HCT116 (cell line): ENCODE data around the gene ISCA2. TPM values are rescaled to one million over a fixed set of nuclear protein-coding genes. Genes with fewer than 3 reads are reported as not detected.
A peak's percentile ranks its signal among the peaks of the same experiment; 100 is the strongest.
"Not testable (repeated sequence)": the region's sequence is repeated elsewhere in the genome, so short reads cannot be mapped to it uniquely, and the experiment has no call there.

ENCODE experiments used
- ATAC-seq: fragments of 200-7000 bp; cut with Tn5 transposase; 2 replicates; pipeline ENCODE4 v1.9.1; 2020; ENCODE audit warnings: mild to moderate bottlenecking, moderate library complexity
- BruUV-seq: library from RNA; stranded (reverse); fragments of 400-500 nt; replicated peaks from 2 replicates; lab custom pipeline; 2021; lab: Mats Ljungman, UMichigan
- CTCF ChIA-PET: fragments of 300-600 bp; sonication (Branson Sonifier 250); formaldehyde crosslinking; loops from one replicate; lab custom pipeline; 2021; ENCODE audit warnings: antibody characterized with exemption; lab: Charles Lee
- POLR2A ChIA-PET: fragments of 300-600, 350-600 bp; sonication (Branson Sonifier 250); formaldehyde crosslinking; loops from one replicate; lab custom pipeline; 2021; ENCODE audit warnings: antibody characterized with exemption; lab: Charles Lee
- RAD21 ChIA-PET, 2 experiments: fragments of 300-600 bp; sonication (Branson Sonifier 250); formaldehyde crosslinking; loops; one replicate each; lab custom pipeline; 2023; ENCODE audit warnings: low total read pairs in 2 of 2; ENCODE audit not compliant: uncharacterized antibody in 2 of 2, unreplicated experiment in 2 of 2, low non-redundant PET in 1 of 2; lab: Charles Lee
- DNase-seq: peaks from one replicate; pipeline ENCODE4 v3.0.0-alpha.2; 2010; ENCODE audit warnings: low read depth, low spot score
- H2AFZ ChIP-seq: fragments of 200-600 bp; shearing (Covaris generic), sonication (generic); 2 replicates; pipeline ENCODE4 v1.6.1; 2017; ENCODE audit warnings: low read depth, mixed run types, mixed read lengths, antibody characterized with exemption, low read length; ENCODE audit not compliant: poor library complexity, severe bottlenecking
- H3K27ac ChIP-seq: 2 replicates; pipeline ENCODE4 v1.5.1; 2012; ENCODE audit warnings: low read depth, low read length
- H3K27me3 ChIP-seq: fragments of 200-600 bp; sonication (generic); 2 replicates; pipeline ENCODE4 v1.6.1; 2016; ENCODE audit warnings: mixed run types, low read length, mixed read lengths; ENCODE audit not compliant: insufficient read depth
- H3K36me3 ChIP-seq, 2 experiments: fragments of 200-500 bp in 1 of 2; fragments of 200-600 bp in 1 of 2; sonication (Bioruptor generic) in 1 of 2; sonication (generic) in 1 of 2; 2 replicates each; pipeline versions ENCODE4 v1.5.1 to v1.6.1; 2014 to 2016; ENCODE audit warnings: low read length in 2 of 2, inconsistent platforms in 1 of 2, mixed read lengths in 1 of 2, mixed run types in 1 of 2; ENCODE audit not compliant: insufficient read depth in 2 of 2, control insufficient read depth in 1 of 2
- H3K4me1 ChIP-seq, 2 experiments: fragments of 200-600 bp in 1 of 2; sonication (generic) in 1 of 2; 2 replicates each; pipeline versions ENCODE4 v1.5.1 to v1.6.1; 2012 to 2017; ENCODE audit warnings: low read length in 2 of 2, inconsistent platforms in 1 of 2, mild to moderate bottlenecking in 1 of 2, mixed read lengths in 1 of 2, mixed run types in 1 of 2, moderate library complexity in 1 of 2; ENCODE audit not compliant: insufficient read depth in 2 of 2, control insufficient read depth in 1 of 2
- H3K4me2 ChIP-seq: fragments of 200-600 bp; sonication (generic); 2 replicates; pipeline ENCODE4 v1.6.1; 2017; ENCODE audit warnings: mixed run types, low read length, mixed read lengths
- H3K4me3 ChIP-seq, 2 experiments: fragments of 200-600 bp in 1 of 2; sonication (generic) in 1 of 2; replicated peaks in 1 of 2; 2 replicates each; pipeline ENCODE4 v1.5.1; 2011 to 2016; ENCODE audit warnings: low read length in 2 of 2, control low read depth in 1 of 2, low read depth in 1 of 2, mild to moderate bottlenecking in 1 of 2, mixed read lengths in 1 of 2, mixed run types in 1 of 2
- H3K79me2 ChIP-seq: fragments of 200-600 bp; sonication (generic); 2 replicates; pipeline ENCODE4 v1.6.1; 2017; ENCODE audit warnings: mild to moderate bottlenecking, mixed run types, low read length, moderate library complexity, mixed read lengths; ENCODE audit not compliant: insufficient read depth
- H3K9ac ChIP-seq: fragments of 200-600 bp; sonication (generic); 2 replicates; pipeline ENCODE4 v1.6.1; 2016; ENCODE audit warnings: low read length, mixed read lengths
- H3K9me2 ChIP-seq: fragments of 200-600 bp; sonication (generic), shearing (Covaris generic); 2 replicates; pipeline ENCODE4 v1.6.1; 2017; ENCODE audit warnings: mixed run types, mild to moderate bottlenecking, moderate library complexity; ENCODE audit not compliant: insufficient read depth
- H3K9me3 ChIP-seq, 2 experiments: fragments of 200-500 bp in 1 of 2; fragments of 200-600 bp in 1 of 2; sonication (Bioruptor generic) in 1 of 2; sonication (generic) in 1 of 2; 2 replicates each; pipeline ENCODE4 v1.6.1; 2014 to 2017; ENCODE audit warnings: low read length in 2 of 2, mixed read lengths in 2 of 2, inconsistent platforms in 1 of 2, low read depth in 1 of 2, mild to moderate bottlenecking in 1 of 2, mixed run types in 1 of 2, moderate library complexity in 1 of 2; ENCODE audit not compliant: control insufficient read depth in 1 of 2, insufficient read depth in 1 of 2
- H4K20me1 ChIP-seq: fragments of 200-600 bp; sonication (generic), shearing (Covaris generic); 2 replicates; pipeline ENCODE4 v1.6.1; 2017; ENCODE audit warnings: mixed run types, mild to moderate bottlenecking, moderate library complexity; ENCODE audit not compliant: insufficient read depth
- CBX3 ChIP-seq: IDR thresholded peaks from 2 replicates; pipeline ENCODE4 v1.6.1; 2012; ENCODE audit warnings: low read depth
- CEBPB ChIP-seq: IDR thresholded peaks from 2 replicates; pipeline ENCODE4 v1.6.1; 2012; ENCODE audit warnings: low read depth
- CTCF ChIP-seq, 3 experiments: fragments of 200-600 bp in 1 of 3; sonication (generic) in 1 of 3; IDR thresholded peaks in 2 of 3; conservative IDR thresholded peaks in 1 of 3; 2 replicates each; pipeline ENCODE4 v1.5.1; 2012 to 2017; ENCODE audit warnings: low read depth in 2 of 3, low read length in 2 of 3, antibody characterized with exemption in 1 of 3, borderline replicate concordance in 1 of 3, control low read depth in 1 of 3, mild to moderate bottlenecking in 1 of 3, mixed read lengths in 1 of 3, mixed run types in 1 of 3, moderate library complexity in 1 of 3; ENCODE audit not compliant: insufficient read depth in 1 of 3
- ELF1 ChIP-seq: IDR thresholded peaks from 2 replicates; pipeline ENCODE4 v1.6.1; 2012; ENCODE audit warnings: low read depth, borderline replicate concordance
- EZH2 ChIP-seq: fragments of 200-600 bp; sonication (generic); IDR thresholded peaks from 2 replicates; pipeline ENCODE4 v1.6.1; 2017; ENCODE audit warnings: antibody characterized with exemption, mixed run types
- EZH2phosphoT487 ChIP-seq: fragments of 200-600 bp; IDR thresholded peaks from 2 replicates; pipeline ENCODE4 v1.6.1; 2018; ENCODE audit warnings: antibody characterized with exemption, borderline replicate concordance
- FOSL1 ChIP-seq: IDR thresholded peaks from 2 replicates; pipeline ENCODE4 v1.6.1; 2012; ENCODE audit warnings: low read depth
- JUND ChIP-seq: IDR thresholded peaks from 2 replicates; pipeline ENCODE4 v1.6.1; 2012
- MAX ChIP-seq: IDR thresholded peaks from 2 replicates; pipeline ENCODE4 v1.6.1; 2012
- POLR2A ChIP-seq: IDR thresholded peaks from 2 replicates; pipeline ENCODE4 v1.7.0; 2011; ENCODE audit warnings: borderline replicate concordance; ENCODE audit not compliant: insufficient read depth, insufficient read length; ENCODE audit errors: extremely low read depth
- RAD21 ChIP-seq: IDR thresholded peaks from 2 replicates; pipeline ENCODE4 v1.6.1; 2012; ENCODE audit warnings: low read depth, mild to moderate bottlenecking
- SIN3A ChIP-seq: IDR thresholded peaks from 2 replicates; pipeline ENCODE4 v1.6.1; 2012; ENCODE audit warnings: low read depth
- SP1 ChIP-seq: IDR thresholded peaks from 2 replicates; pipeline ENCODE4 v1.6.1; 2012; ENCODE audit warnings: low read depth
- YY1 ChIP-seq: IDR thresholded peaks from 2 replicates; pipeline ENCODE4 v1.6.1; 2011; ENCODE audit warnings: low read length, low read depth, moderate library complexity, mild to moderate bottlenecking; ENCODE audit not compliant: insufficient replicate concordance; ENCODE audit errors: extremely low read depth
- ZFX ChIP-seq: fragments of 450-650 bp; IDR thresholded peaks from 2 replicates; pipeline ENCODE4 v1.6.1; 2017
- intact Hi-C: fragments of 100-400 bp; cut with micrococcal nuclease; formaldehyde crosslinking; loops from 2 replicates; pipeline ENCODE4 v1.10.0; 2022
- total RNA-seq: library from RNA; stranded (reverse); gene quantifications from one replicate; pipeline ENCODE4 v1.2.1, GENCODE V29; 2021; ENCODE audit not compliant: unreplicated experiment

Gene ISCA2
- total RNA-seq, 1 experiment from 2014 or later, result 27.5 TPM

GRCh38 chr14:74493343-74494261 lies at the start of gene ISCA2 (continued):
- TF ChIP-seq CTCF (IDR thresholded peaks at IDR 0.05 in 2 of 3, conservative IDR thresholded peaks at IDR 0.05 in 1 of 3; ENCODE audit: borderline replicate concordance in 1 of 3, insufficient read depth in 1 of 3, low read depth in 2 of 3, low read length in 2 of 3) (no peak), CEBPB (no peak), SP1 (peak; percentile 92), RAD21 (no peak), EZH2phosphoT487 (no peak), CBX3 (no peak), ZFX (peak; percentile 64), MAX (no peak), FOSL1 (no peak)

GRCh38 chr14:74444866-74445265 lies 48.7 kb upstream of the ISCA2 start:
- Histone ChIP-seq H3K4me1 (peaks cover 0 to 3% of the 10 kb centered on the region in 2 experiments; a peak in 1 of 4 replicates), H3K27ac (no peak overlapping the region), H3K79me2 (no peaks in the 10 kb centered on the region), H3K27me3 (peaks cover 9% of the 10 kb centered on the region; the same call in 1 of the 2 replicates), H3K9me3 (no peaks in the 10 kb centered on the region), H3K4me3 (no peak overlapping the region), H4K20me1 (no peaks in the 10 kb centered on the region), H3K4me2 (no peak overlapping the region), H3K9ac (no peak overlapping the region), H2AFZ (no peak overlapping the region), H3K36me3 (no peaks in the 10 kb centered on the region), H3K9me2 (no peaks in the 10 kb centered on the region)
- no peak for DNase-seq
- ChIA-PET CTCF (no interaction called here), RAD21 (no interaction called here), POLR2A (no interaction called here)
- no TSS peak for BruUV-seq
- intact Hi-C loops, result no loop called here
- peak; percentile 82 for ATAC-seq
- TF ChIP-seq FOSL1, result no peak
- TF ChIP-seq JUND, result no peak
- TF ChIP-seq SIN3A, result no peak
- no peak for TF ChIP-seq CBX3
- TF ChIP-seq RAD21, result no peak
- no peak for TF ChIP-seq EZH2phosphoT487
- TF ChIP-seq EZH2, result no peak
- no peak for TF ChIP-seq POLR2A
- no peak for TF ChIP-seq YY1
- TF ChIP-seq CTCF (IDR thresholded peaks at IDR 0.05 in 2 of 3, conservative IDR thresholded peaks at IDR 0.05 in 1 of 3; ENCODE audit: borderline replicate concordance in 1 of 3, insufficient read depth in 1 of 3, low read depth in 2 of 3, low read length in 2 of 3), result no peak
- no peak for TF ChIP-seq ELF1

- H4K20me1 ChIP-seq, RAD21 ChIA-PET, H3K4me3 ChIP-seq, H3K4me1 ChIP-seq, intact Hi-C loops, H3K79me2 ChIP-seq, DNase-seq, H3K36me3 ChIP-seq, H3K27ac ChIP-seq, BruUV-seq, H3K9me3 ChIP-seq, CTCF ChIA-PET, H3K9me2 ChIP-seq, H3K27me3 ChIP-seq, H3K9ac ChIP-seq, H3K4me2 ChIP-seq, H2AFZ ChIP-seq, ATAC-seq: not testable (repeated sequence)
- POLR2A ChIA-PET, result interaction anchor here (0.5 kb wide), 1 partner anchor 275 kb away, joined by 3 read pairs; no protein-coding TSS in a partner anchor
Observed at GRCh38 chr14:74454397-74454796, 39.2 kb upstream of the ISCA2 start.
